Measurements from ENCODE around the gene TRAPPC13. TPM values are rescaled to one million over a fixed set of nuclear protein-coding genes. Genes with fewer than 3 reads are reported as not detected.

The TRAPPC13 gene
- total RNA-seq, 1 donor from 2014 or later = 16.3 TPM

DNA sequence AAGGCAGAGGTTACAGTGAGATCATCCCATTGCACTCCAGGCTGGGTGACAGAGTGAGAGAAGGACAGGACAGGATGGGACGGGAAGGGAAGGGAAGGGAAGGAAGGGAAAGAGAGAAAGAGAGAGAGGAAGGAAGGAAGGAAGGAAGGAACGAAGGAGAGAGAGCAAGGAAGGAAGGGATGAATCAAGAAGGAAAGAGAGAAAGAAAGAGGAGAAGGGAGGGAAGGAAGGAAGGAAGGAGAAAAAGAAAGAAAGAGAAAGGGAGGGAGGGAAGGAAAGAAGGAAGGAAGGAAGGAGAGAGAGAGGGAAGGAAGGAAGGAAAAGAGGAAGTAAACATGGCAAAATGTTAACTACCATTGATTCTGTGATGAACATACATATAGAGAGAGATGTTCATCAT, 68.3 kb downstream of the TRAPPC13 start:
- H3K27me3 ChIP-seq (ENCODE audit: insufficient read depth, low read length) = no peaks in the 10 kb centered on the region
- no peak overlapping the region for H3K9ac ChIP-seq (ENCODE audit: low read length)
- H3K9me3 ChIP-seq (ENCODE audit: insufficient read depth, low read depth, low read length) = no peaks in the 10 kb centered on the region
- no peak overlapping the region for H3K27ac ChIP-seq (ENCODE audit: low read depth, low read length)
- H3K4me2 ChIP-seq (ENCODE audit: low read length) = no peak overlapping the region
- Mint-ChIP-seq H3K9me3 (ENCODE audit: unreplicated experiment) (no peaks in the 10 kb centered on the region), H3K4me1 (ENCODE audit: low read depth, unreplicated experiment) (no peaks in the 10 kb centered on the region), H3K27me3 (ENCODE audit: low read depth, unreplicated experiment) (no peaks in the 10 kb centered on the region), H3K36me3 (ENCODE audit: low read depth, unreplicated experiment) (peaks cover 2% of the 10 kb centered on the region), H3K27ac (ENCODE audit: unreplicated experiment) (no peak overlapping the region), H3K4me3 (ENCODE audit: unreplicated experiment) (no peak overlapping the region)
- no peaks in the 10 kb centered on the region for H3K36me3 ChIP-seq (ENCODE audit: insufficient read depth, low read length)
- no peak overlapping the region for H2AFZ ChIP-seq (ENCODE audit: low read depth, low read length)
- H3K4me1 ChIP-seq (ENCODE audit: insufficient read depth, low read length) = no peaks in the 10 kb centered on the region
- TF ChIP-seq EZH2 (IDR thresholded peaks at IDR 0.05; ENCODE audit: insufficient read depth, low read length) = no peak
- TF ChIP-seq, protein P1, sequence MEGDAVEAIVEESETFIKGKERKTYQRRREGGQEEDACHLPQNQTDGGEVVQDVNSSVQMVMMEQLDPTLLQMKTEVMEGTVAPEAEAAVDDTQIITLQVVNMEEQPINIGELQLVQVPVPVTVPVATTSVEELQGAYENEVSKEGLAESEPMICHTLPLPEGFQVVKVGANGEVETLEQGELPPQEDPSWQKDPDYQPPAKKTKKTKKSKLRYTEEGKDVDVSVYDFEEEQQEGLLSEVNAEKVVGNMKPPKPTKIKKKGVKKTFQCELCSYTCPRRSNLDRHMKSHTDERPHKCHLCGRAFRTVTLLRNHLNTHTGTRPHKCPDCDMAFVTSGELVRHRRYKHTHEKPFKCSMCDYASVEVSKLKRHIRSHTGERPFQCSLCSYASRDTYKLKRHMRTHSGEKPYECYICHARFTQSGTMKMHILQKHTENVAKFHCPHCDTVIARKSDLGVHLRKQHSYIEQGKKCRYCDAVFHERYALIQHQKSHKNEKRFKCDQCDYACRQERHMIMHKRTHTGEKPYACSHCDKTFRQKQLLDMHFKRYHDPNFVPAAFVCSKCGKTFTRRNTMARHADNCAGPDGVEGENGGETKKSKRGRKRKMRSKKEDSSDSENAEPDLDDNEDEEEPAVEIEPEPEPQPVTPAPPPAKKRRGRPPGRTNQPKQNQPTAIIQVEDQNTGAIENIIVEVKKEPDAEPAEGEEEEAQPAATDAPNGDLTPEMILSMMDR (IDR thresholded peaks at IDR 0.05; ENCODE audit: insufficient read depth, low read depth, low read length) = no peak
- FAIRE-seq (no peak), DNase-seq (ENCODE audit: low read depth) (no peak)
- no peaks in the 10 kb centered on the region for H3K79me2 ChIP-seq (ENCODE audit: insufficient read depth, low read length)
- H4K20me1 ChIP-seq (ENCODE audit: insufficient read depth, low read length) = peaks cover 2% of the 10 kb centered on the region
- no peak overlapping the region for H3K4me3 ChIP-seq (ENCODE audit: insufficient read depth, low read depth, low read length)

DNA sequence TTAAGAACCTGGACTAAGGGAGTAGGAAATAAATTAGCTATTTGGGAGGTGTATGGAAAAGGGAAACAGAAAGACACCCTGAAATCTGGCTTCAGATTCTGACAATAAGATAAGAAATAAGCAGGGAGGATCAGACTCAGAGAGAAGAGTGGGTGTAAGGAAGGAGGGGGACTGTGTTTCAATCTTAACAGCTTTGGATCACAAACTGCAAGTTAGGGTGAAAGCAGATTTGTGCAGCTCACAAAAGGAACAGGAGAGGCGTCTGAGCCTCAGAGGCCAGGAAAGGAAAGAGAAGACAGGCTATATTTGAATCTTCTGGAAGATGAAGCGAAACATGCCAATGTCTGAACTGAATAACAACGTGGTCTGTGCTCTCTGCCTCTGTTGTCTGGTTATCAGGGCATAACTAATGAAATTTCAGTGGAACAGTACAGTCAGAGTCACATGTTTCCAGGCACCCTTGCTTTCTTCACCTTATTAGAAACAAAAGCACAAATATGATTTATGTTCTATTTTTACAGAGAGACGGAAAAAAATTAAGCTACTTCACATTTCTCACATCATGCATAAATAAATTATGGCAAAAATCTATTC, 70.4 kb downstream of the TRAPPC13 start:
- Histone ChIP-seq H3K79me2 (ENCODE audit: insufficient read depth, low read length) (no peaks in the 10 kb centered on the region), H4K20me1 (ENCODE audit: insufficient read depth, low read length) (peaks cover 2% of the 10 kb centered on the region), H2AFZ (ENCODE audit: low read depth, low read length) (no peak overlapping the region), H3K9me3 (ENCODE audit: insufficient read depth, low read depth, low read length) (no peaks in the 10 kb centered on the region), H3K9ac (ENCODE audit: low read length) (no peak overlapping the region), H3K27me3 (ENCODE audit: insufficient read depth, low read length) (no peaks in the 10 kb centered on the region), H3K4me2 (ENCODE audit: low read length) (no peak overlapping the region), H3K36me3 (ENCODE audit: insufficient read depth, low read length) (peaks cover 2% of the 10 kb centered on the region), H3K27ac (ENCODE audit: low read depth, low read length) (no peak overlapping the region), H3K4me3 (ENCODE audit: insufficient read depth, low read depth, low read length) (no peak overlapping the region), H3K4me1 (ENCODE audit: insufficient read depth, low read length) (no peaks in the 10 kb centered on the region)
- peak; percentile 6 for DNase-seq (ENCODE audit: low read depth)
- no peak for TF ChIP-seq EZH2 (IDR thresholded peaks at IDR 0.05; ENCODE audit: insufficient read depth, low read length)
- TF ChIP-seq, protein P1 (IDR thresholded peaks at IDR 0.05; ENCODE audit: insufficient read depth, low read depth, low read length) = no peak
- Mint-ChIP-seq H3K4me1 (ENCODE audit: low read depth, unreplicated experiment) (no peaks in the 10 kb centered on the region), H3K9me3 (ENCODE audit: unreplicated experiment) (no peaks in the 10 kb centered on the region), H3K27me3 (ENCODE audit: low read depth, unreplicated experiment) (no peaks in the 10 kb centered on the region), H3K4me3 (ENCODE audit: unreplicated experiment) (no peak overlapping the region), H3K36me3 (ENCODE audit: low read depth, unreplicated experiment) (peaks cover 6% of the 10 kb centered on the region), H3K27ac (ENCODE audit: unreplicated experiment) (no peak overlapping the region)
- no peak for FAIRE-seq

DNA sequence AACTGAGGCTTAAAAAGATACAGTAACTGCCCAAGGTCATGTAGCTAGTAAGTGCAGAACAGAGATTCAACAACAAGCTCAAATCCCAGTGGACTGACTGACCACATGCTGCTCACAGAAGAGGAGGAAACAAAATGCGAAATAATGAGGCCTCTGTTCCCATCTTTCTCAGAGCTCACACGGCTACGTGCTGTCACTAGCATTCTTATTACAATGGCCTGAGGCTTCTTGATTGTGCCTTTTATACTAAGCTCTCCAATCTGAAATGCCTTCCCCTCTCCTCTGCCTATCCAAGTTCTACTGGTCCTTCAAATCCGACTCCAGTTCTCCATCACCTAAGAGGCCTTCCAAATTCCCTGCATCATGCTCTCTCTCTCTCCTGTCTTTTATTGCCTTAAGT, 71.1 kb downstream of the TRAPPC13 start:
- no peak overlapping the region for H3K4me3 ChIP-seq (ENCODE audit: insufficient read depth, low read depth, low read length)
- FAIRE-seq (no peak), DNase-seq (ENCODE audit: low read depth) (no peak)
- H3K9me3 Mint-ChIP-seq (ENCODE audit: unreplicated experiment) = no peaks in the 10 kb centered on the region
- H3K9me3 ChIP-seq (ENCODE audit: insufficient read depth, low read depth, low read length) = no peaks in the 10 kb centered on the region
- no peaks in the 10 kb centered on the region for H3K27me3 ChIP-seq (ENCODE audit: insufficient read depth, low read length)
- no peaks in the 10 kb centered on the region for H3K4me1 Mint-ChIP-seq (ENCODE audit: low read depth, unreplicated experiment)
- no peak overlapping the region for H3K27ac Mint-ChIP-seq (ENCODE audit: unreplicated experiment)
- peaks cover 2% of the 10 kb centered on the region for H3K36me3 ChIP-seq (ENCODE audit: insufficient read depth, low read length)
- TF ChIP-seq EZH2 (IDR thresholded peaks at IDR 0.05; ENCODE audit: insufficient read depth, low read length) = no peak
- TF ChIP-seq, protein P1 (IDR thresholded peaks at IDR 0.05; ENCODE audit: insufficient read depth, low read depth, low read length) = no peak
- no peak overlapping the region for H3K9ac ChIP-seq (ENCODE audit: low read length)
- H3K27ac ChIP-seq (ENCODE audit: low read depth, low read length) = no peak overlapping the region
- no peaks in the 10 kb centered on the region for H3K4me1 ChIP-seq (ENCODE audit: insufficient read depth, low read length)
- H3K79me2 ChIP-seq (ENCODE audit: insufficient read depth, low read length) = no peaks in the 10 kb centered on the region
- H3K4me3 Mint-ChIP-seq (ENCODE audit: unreplicated experiment) = no peak overlapping the region
- H3K27me3 Mint-ChIP-seq (ENCODE audit: low read depth, unreplicated experiment) = no peaks in the 10 kb centered on the region
- peaks cover 6% of the 10 kb centered on the region for H3K36me3 Mint-ChIP-seq (ENCODE audit: low read depth, unreplicated experiment)
- H3K4me2 ChIP-seq (ENCODE audit: low read length) = no peak overlapping the region
- H2AFZ ChIP-seq (ENCODE audit: low read depth, low read length) = no peak overlapping the region
- H4K20me1 ChIP-seq (ENCODE audit: insufficient read depth, low read length) = peaks cover 2% of the 10 kb centered on the region

All from astrocyte (in vitro differentiated cells and primary cell).